ENCODE measurements around the gene APCS. TPM values are rescaled to one million over a fixed set of nuclear protein-coding genes. Genes with fewer than 3 reads are reported as not detected.

The APCS gene
- total RNA-seq, 1 experiment from 2014 or later: 0.42 TPM

DNA sequence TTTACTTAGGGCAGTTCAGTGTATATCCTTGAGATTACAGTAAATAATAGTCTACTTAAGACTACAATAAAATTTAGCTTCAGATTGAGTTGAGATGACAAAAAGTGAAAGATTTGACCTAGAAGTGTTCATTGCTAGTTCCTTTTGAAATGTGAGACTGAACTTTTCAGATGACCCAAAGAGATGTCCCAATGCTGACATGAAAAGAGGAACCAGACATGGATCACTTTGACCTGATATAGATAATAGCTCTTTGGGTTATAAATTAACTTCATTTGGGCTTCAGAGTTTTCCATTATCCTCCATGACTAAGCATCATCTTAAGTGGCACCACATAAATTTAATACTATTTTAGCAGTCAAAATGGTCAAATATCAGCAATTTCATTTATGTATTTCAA lies 26.1 kb upstream of the APCS start:
- H3K4me2 ChIP-seq (ENCODE audit: low read length): no peak overlapping the region
- H3K9me2 ChIP-seq (ENCODE audit: insufficient read depth): no peaks in the 10 kb centered on the region
- RAD21 ChIA-PET (ENCODE audit: low non-redundant PET in 1 of 2, low total read pairs in 2 of 2, uncharacterized antibody in 2 of 2, unreplicated experiment in 2 of 2): no interaction called here
- TF ChIP-seq TCF7L2 (IDR thresholded peaks at IDR 0.05; ENCODE audit: borderline replicate concordance, extremely low read depth, insufficient read depth, insufficient read length) (no peak), CBX3 (IDR thresholded peaks at IDR 0.05; ENCODE audit: low read depth) (no peak), MAX (IDR thresholded peaks at IDR 0.05) (no peak), EZH2phosphoT487 (IDR thresholded peaks at IDR 0.05; ENCODE audit: borderline replicate concordance) (no peak), SIN3A (IDR thresholded peaks at IDR 0.05; ENCODE audit: low read depth) (no peak), CTCF (IDR thresholded peaks at IDR 0.05 in 2 of 3, conservative IDR thresholded peaks at IDR 0.05 in 1 of 3; ENCODE audit: borderline replicate concordance in 1 of 3, insufficient read depth in 1 of 3, low read depth in 2 of 3, low read length in 2 of 3) (no peak), ELF1 (IDR thresholded peaks at IDR 0.05; ENCODE audit: borderline replicate concordance, low read depth) (no peak), EZH2 (IDR thresholded peaks at IDR 0.05) (no peak), JUND (IDR thresholded peaks at IDR 0.05) (no peak), FOSL1 (IDR thresholded peaks at IDR 0.05; ENCODE audit: low read depth) (no peak), REST (IDR thresholded peaks at IDR 0.05; ENCODE audit: low read depth) (no peak), POLR2AphosphoS5 (IDR thresholded peaks at IDR 0.05; ENCODE audit: low read depth, low read length) (no peak), SRF (IDR thresholded peaks at IDR 0.05; ENCODE audit: low read depth) (no peak), YY1 (IDR thresholded peaks at IDR 0.05; ENCODE audit: extremely low read depth, insufficient replicate concordance, low read depth, low read length) (no peak), CEBPB (IDR thresholded peaks at IDR 0.05; ENCODE audit: low read depth) (no peak), ZFX (IDR thresholded peaks at IDR 0.05) (no peak), ZNF274 (IDR thresholded peaks at IDR 0.05; ENCODE audit: low read depth, low read length) (no peak), RAD21 (IDR thresholded peaks at IDR 0.05; ENCODE audit: low read depth) (no peak), SP1 (IDR thresholded peaks at IDR 0.05; ENCODE audit: low read depth) (no peak), EGR1 (IDR thresholded peaks at IDR 0.05; ENCODE audit: low read depth) (no peak)
- H3K27me3 ChIP-seq (ENCODE audit: insufficient read depth, low read length): peaks cover 20% of the 10 kb centered on the region
- H3K4me3 ChIP-seq (replicated peaks in 1 of 2; ENCODE audit: low read depth in 1 of 2, low read length in 2 of 2): no peak overlapping the region
- no peak overlapping the region for H2AFZ ChIP-seq (ENCODE audit: low read depth, low read length, poor library complexity, severe bottlenecking)
- no peaks in the 10 kb centered on the region for H3K9me3 ChIP-seq (ENCODE audit: control insufficient read depth in 1 of 2, insufficient read depth in 1 of 2, low read depth in 1 of 2, low read length in 2 of 2)
- no peak overlapping the region for H3K27ac ChIP-seq (ENCODE audit: low read depth, low read length)
- no peaks in the 10 kb centered on the region for H3K4me1 ChIP-seq (ENCODE audit: control insufficient read depth in 1 of 2, insufficient read depth in 2 of 2, low read length in 2 of 2)
- no peaks in the 10 kb centered on the region for H3K36me3 ChIP-seq (ENCODE audit: control insufficient read depth in 1 of 2, insufficient read depth in 2 of 2, low read length in 2 of 2)
- no peaks in the 10 kb centered on the region for H4K20me1 ChIP-seq (ENCODE audit: insufficient read depth)
- no peak overlapping the region for H3K9ac ChIP-seq (ENCODE audit: low read length)
- intact Hi-C loops (cut with micrococcal nuclease): no loop called here
- BruUV-seq (replicated peaks): no TSS peak
- ATAC-seq (no peak), DNase-seq (ENCODE audit: low read depth, low spot score) (no peak)
- no peaks in the 10 kb centered on the region for H3K79me2 ChIP-seq (ENCODE audit: insufficient read depth, low read length)
- POLR2A ChIA-PET: no interaction called here
- CTCF ChIA-PET: no interaction called here

Data from HCT116 (cell line).